HFF-Myc (cell line): Measurements from ENCODE around the gene SIL1.
"Not testable (repeated sequence)": the region's sequence is repeated elsewhere in the genome, so short reads cannot be mapped to it uniquely, and the experiment has no call there.

Experiments used
- DNase-seq: peaks from one replicate; pipeline ENCODE4 v3.0.0-alpha.2; 2011; ENCODE audit warnings: low read depth; ENCODE audit errors: extremely low read depth
- H3K4me3 ChIP-seq: replicated peaks from 2 replicates; pipeline ENCODE4 v1.5.1; 2011; ENCODE audit warnings: low read depth, mild to moderate bottlenecking, control low read depth, low read length
- TF ChIP-seq, protein P1 (sequence below): IDR thresholded peaks from 2 replicates; pipeline ENCODE4 v1.5.1; 2012; ENCODE audit warnings: mild to moderate bottlenecking, low read depth, low read length, control low read depth; ENCODE audit errors: missing control alignments

SIL1 gene

DNA sequence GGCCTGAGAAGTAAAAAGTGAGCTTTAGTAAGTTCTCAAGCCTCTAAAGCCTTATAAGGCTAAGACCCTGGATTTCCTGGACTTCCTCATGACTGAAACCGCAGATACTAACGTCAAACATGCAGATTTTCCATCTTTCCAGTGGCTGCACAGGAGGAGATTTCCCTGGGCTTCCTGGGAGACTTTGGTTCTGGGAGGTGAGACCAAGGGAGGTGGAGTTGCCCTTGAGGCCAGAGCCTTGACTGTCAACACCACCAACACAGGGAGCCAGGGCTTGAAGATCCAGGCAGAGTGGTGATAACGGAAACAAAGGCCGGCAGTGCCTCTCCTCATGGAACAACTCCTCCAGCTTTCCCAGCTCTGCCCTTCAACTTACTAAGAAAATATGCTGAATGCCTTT is 178.3 kb downstream of the SIL1 start:
- TF ChIP-seq, protein P1, sequence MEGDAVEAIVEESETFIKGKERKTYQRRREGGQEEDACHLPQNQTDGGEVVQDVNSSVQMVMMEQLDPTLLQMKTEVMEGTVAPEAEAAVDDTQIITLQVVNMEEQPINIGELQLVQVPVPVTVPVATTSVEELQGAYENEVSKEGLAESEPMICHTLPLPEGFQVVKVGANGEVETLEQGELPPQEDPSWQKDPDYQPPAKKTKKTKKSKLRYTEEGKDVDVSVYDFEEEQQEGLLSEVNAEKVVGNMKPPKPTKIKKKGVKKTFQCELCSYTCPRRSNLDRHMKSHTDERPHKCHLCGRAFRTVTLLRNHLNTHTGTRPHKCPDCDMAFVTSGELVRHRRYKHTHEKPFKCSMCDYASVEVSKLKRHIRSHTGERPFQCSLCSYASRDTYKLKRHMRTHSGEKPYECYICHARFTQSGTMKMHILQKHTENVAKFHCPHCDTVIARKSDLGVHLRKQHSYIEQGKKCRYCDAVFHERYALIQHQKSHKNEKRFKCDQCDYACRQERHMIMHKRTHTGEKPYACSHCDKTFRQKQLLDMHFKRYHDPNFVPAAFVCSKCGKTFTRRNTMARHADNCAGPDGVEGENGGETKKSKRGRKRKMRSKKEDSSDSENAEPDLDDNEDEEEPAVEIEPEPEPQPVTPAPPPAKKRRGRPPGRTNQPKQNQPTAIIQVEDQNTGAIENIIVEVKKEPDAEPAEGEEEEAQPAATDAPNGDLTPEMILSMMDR = no peak
- no peak for DNase-seq
- H3K4me3 ChIP-seq = no peak overlapping the region

GRCh38 chr5:139019211-139019610 is 179.0 kb downstream of the SIL1 start:
- H3K4me3 ChIP-seq = no peak overlapping the region
- TF ChIP-seq, protein P1 = no peak
- no peak for DNase-seq

DNA sequence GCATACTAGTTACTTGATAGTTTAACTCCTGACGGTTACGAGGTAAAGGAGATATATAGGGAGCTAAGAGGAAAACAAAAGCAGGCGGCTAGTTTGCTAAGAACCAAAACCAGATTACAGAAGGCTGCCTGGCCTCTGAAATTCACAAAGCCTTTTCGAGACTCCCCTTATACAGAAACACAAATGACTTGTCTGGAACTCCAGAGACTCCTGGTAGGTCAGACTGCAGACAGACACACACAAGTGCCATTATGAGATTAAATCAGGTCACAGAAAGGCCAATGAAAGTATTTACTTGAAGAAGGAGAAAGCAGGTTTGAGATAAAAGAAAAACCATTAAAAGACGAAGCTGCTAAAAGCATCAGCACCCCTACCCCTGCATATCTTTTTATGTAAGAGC is 180.5 kb downstream of the SIL1 start:
- H3K4me3 ChIP-seq = no peak overlapping the region
- TF ChIP-seq, protein P1 = no peak
- no peak for DNase-seq

- no peak for DNase-seq
- TF ChIP-seq, protein P1 = no peak
Measured at GRCh38 chr5:139016186-139016585, 182.0 kb downstream of the SIL1 start.

DNA sequence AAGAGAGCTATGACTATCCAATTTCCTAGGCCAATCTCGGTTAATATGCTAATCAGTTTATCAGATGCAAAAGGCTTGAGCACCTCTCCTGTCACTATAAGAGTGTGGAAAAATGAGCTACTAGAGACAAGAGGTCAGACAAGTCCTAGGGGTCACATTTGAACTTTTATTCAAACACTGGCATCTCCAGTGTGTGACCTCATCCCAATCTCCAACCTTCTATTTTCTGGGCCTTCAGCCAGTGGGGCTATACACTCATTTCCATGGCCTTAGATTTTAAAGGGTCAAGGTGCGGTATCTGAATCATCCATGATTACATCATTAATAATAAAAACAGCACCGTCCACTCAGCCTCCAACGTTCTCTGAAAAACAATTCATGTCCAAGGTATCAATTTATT is 183.4 kb downstream of the SIL1 start:
- TF ChIP-seq, protein P1 = no peak
- no peak overlapping the region for H3K4me3 ChIP-seq
- DNase-seq = peak; percentile 40

More at GRCh38 chr5:139016186-139016585, 182.0 kb downstream of the SIL1 start:
- H3K4me3 ChIP-seq = no peak overlapping the region

DNA sequence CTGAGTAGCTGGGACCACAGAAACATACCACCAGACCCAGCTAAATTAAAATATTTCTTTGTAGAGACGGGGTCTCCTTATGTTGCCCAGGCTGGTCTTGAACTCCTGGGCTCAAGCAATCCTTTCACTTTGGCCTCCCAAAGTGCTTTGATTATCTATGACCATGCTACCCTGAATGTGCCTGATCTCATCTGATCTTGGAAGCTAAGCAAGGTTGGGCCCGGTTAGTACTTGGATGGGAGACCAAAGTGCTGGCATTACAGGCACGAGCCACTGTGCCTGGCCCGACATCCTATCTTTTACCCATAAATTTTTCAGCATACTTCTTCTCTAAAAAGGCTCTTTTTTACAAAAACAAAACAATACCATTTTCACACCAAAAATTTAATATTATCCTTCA is 186.0 kb downstream of the SIL1 start:
- DNase-seq = no peak
- no peak overlapping the region for H3K4me3 ChIP-seq
- TF ChIP-seq, protein P1 = no peak

DNA sequence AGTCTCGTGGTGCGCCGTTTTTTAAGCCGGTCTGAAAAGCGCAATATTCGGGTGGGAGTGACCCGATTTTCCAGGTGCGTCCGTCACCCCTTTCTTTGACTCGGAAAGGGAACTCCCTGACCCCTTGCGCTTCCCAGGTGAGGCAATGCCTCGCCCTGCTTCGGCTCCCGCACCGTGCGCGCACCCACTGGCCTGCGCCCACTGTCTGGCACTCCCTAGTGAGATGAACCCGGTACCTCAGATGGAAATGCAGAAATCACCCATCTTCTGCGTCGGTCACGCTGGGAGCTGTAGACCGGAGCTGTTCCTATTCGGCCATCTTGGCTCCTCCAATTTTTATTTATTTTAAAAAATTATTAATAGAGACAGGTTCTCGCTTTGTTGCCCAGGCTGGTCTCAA is 187.0 kb downstream of the SIL1 start:
- not testable (repeated sequence) for H3K4me3 ChIP-seq, DNase-seq
